Measurements from ENCODE around the gene TMEM119.
"Not testable (repeated sequence)": the region's sequence is repeated elsewhere in the genome, so short reads cannot be mapped to it uniquely, and the experiment has no call there.

Gene TMEM119

GRCh38 chr12:108563136-108563803 lies 34.6 kb downstream of the TMEM119 start:
- DNase-seq: peak; percentile 92

DNA sequence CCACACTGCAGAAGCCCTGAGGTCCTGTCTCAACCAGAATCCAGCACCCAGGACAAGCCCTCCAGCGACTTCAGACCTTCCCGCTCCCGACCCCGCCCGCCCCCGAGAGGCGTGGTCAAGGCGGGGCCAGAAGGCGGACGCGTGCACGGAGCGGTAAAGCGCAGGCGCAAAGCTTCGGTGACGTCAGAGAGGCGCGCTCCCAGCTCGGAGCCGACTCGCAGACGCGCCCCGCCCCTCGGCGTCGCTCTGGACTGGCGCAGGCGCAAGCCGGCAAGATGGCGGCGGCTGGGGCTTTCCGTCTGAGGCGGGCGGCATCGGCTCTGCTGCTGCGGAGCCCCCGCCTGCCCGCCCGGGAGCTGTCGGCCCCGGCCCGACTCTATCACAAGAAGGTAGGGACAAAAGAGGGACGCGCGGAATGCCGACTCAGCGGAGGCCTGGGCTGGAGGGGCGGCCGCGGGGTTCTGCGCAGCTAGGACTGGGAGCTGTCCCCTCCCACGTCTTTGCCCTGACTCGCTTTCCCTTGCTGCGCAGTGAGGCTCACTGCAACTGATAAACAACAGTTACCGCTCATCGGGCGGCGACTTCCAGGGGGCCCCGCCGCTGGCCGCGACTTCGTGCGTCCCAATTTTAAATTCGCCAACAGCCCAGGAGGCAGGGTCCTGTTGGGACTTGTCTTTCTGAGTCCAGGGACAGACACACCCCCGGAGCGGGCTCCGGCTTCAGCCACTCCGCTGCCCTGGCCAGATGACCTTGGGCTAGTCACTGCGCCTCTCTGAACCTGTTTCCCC lies 35.3 kb downstream of the TMEM119 start, which contains the start of gene ISCU:
Gene ISCU, plus strand, starts transcription at position 249 of the 788 bp plus-strand sequence. Its CDS starts 27 bp downstream, at position 276.
- DNase-seq: peak; percentile 97

DNA sequence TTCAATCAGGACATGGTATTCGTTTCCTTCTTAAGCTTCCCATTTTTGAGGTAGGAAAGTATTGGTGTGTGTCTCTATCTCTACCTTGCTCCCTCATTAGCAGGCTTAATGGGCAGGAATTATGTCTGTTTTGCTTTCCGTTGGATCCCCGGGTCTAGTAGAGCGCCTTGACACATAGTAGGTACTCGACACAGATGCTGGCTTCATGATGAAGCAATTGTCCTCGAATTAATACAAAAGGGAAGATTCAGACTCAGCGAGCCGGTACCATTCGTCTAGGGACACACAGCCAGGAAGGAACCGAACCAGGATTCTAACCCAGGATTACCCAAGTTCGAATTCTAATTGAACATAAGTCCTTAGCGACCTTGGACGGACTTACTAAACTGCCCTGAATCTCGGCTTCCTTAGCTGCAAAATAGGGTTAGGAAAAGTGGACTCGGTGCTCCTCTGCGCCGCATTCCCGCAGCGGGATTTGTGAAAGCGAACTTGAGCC lies 36.0 kb downstream of the TMEM119 start:
- no peak for DNase-seq

GRCh38 chr12:108560752-108561719 lies 36.8 kb downstream of the TMEM119 start, which contains the start of gene SART3:
SART3 (minus strand) TSS chr12:108561173; CDS start chr12:108561154, 19 bp downstream.
- DNase-seq: peak; percentile 89

- peak; percentile 50 for DNase-seq
Observed at GRCh38 chr12:108560321-108560721, 37.6 kb downstream of the TMEM119 start.

DNA sequence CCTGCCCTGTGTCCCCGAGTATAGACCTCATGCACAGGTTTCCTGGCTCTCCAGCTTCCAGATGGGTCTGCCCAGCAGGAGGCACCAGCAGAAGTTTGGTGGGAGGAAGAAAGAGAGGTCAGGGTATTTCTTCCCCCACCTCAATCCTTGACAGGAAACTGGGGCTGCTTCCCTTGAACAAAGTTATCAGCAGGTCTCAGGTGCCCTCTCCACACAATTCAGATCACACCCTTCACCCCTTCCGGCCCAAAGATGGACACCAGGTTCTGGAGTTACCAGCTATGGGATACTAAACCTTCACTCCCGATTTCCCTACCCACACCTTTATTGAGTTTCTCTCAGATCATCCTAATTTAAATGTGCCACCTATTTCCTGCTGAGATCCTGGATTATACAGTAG lies 38.1 kb downstream of the TMEM119 start:
- DNase-seq: no peak

DNA sequence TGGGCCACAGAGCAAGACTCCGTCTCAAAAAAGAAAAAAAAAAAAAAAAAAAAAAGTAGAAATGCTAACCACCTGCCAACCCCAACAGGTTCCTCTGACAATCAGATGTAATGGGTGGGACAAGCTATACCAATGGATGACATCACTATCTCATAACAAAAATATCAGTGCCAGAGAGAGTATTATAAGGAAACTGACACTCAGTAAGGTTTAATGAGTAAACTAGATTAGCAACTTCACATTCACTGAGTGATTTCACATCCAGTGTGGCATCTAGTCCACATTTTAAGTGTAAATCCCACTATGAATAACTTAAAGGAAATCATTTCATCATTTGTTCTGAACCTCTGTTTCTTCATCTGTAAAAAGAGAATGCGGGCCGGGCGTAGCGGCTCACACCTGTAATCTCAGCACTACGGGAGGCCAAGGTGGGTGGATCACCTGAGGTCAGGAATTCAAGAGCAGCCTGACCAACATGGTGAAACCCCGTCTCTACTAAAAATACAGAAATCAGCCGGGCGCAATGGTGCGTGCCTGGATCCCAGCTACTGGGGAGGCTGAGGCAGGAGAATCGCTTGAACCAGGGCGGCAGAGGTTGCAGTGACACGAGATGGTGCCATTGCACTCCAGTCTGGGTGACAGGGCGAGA lies 38.8 kb downstream of the TMEM119 start:
- DNase-seq: no peak

- DNase-seq: not testable (repeated sequence)
Observed at GRCh38 chr12:108555383-108555782, 42.5 kb downstream of the TMEM119 start.

- DNase-seq: no peak
Observed at GRCh38 chr12:108553799-108554198, 44.1 kb downstream of the TMEM119 start.

GRCh38 chr12:108551535-108551934 lies 46.3 kb downstream of the TMEM119 start:
- peak; percentile 75 for DNase-seq

- no peak for DNase-seq
Observed at GRCh38 chr12:108548954-108549521, 48.8 kb downstream of the TMEM119 start.

GRCh38 chr12:108547686-108548085 lies 50.2 kb downstream of the TMEM119 start:
- DNase-seq: no peak

- DNase-seq: peak; percentile 62
Observed at GRCh38 chr12:108543652-108544051, 54.2 kb downstream of the TMEM119 start.

- DNase-seq: peak; percentile 46
Observed at GRCh38 chr12:108542320-108542719, 55.6 kb downstream of the TMEM119 start.

Data from fibroblast of skin of right biceps (primary cell).